ENCODE results near the gene ZNF385D.

ZNF385D gene

DNA sequence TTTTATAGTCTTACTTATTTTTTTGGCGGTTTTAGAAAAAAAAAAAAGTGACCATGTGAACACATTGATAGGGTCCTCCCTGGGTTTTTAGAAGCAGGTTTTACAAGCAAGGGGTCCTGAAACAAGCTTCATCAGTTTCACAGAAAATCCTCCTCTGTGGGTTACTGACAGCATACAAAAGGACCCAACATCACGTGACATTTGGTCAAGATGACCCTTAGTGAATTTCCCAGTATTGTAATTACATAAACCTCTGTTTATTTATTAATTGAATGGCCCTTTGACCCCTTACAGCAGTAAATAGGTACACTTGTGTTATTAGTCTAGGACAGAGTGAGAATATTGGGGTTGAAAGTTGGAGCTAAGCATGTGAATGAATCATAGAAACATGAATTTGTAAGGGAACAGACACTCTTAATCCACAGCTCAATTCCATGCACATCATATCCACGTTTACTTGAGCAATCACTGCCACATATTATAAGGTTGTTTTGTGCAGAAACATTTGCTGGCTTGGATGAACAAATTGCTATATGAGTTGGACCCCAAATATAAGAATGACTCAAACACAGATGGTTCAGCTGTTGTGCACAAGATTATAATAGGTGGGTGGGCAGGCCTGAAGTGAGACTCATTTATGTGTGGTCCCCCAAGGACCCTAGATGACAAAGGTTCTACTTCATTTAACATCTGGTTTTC is 137.5 kb downstream of the ZNF385D start:
- DNase-seq: no peak

DNA sequence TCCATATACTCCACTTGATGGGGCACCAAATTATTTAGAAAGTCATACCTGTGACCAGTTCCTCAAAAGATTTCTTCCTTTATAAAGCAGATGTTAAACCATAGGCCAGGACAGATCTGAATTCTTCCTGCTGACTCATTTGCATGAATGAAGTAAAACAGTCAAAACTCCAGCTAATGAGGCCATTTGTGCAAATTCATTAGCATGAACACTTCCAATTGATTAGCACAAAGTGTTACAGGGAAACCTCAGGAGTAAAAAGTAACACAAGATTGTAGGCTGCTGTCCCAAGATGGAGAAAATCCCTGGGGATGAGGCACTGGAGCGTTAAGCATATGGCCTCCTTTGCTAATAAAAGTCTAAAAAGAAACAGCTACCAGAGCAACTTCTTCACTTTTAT is 149.8 kb downstream of the ZNF385D start:
- no peak for DNase-seq

DNA sequence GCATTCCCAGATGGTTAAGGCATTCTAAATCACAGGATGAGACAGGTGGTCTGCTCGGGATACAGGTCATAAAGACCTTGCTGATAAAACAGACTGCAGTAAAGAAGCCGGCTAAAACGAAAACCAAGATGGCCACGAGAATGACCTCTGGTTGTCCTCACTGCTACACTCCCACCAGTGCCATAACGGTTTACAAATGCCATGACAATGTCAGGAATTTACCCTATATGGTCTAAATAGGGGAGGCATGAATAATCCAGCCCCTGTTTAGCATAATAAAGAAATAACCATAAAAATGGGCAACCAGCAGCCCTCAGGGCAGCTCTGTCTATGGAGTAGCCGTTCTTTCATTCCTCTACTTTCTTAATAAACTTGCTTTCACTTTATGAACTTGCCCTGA is 151.1 kb downstream of the ZNF385D start:
- no peak for DNase-seq

DNA sequence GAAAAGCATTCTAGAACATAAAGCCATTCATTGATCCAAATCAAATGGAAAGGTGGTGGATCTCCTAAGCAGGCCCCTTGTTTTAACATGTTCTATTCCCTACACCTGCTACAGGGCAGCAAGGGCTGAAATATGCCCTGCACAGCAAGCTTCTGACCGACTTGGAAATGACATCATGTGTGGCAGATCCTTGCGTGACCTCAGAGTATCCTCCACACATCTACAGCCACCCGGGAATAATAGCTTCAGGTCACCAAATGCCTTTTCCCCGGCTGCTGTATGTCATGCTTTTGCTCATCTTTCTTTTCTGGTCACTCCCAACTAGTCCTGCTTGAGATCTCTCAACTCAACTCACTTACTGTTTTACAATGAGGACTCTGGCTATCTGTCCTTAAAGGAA is 158.2 kb downstream of the ZNF385D start:
- no peak for DNase-seq

DNA sequence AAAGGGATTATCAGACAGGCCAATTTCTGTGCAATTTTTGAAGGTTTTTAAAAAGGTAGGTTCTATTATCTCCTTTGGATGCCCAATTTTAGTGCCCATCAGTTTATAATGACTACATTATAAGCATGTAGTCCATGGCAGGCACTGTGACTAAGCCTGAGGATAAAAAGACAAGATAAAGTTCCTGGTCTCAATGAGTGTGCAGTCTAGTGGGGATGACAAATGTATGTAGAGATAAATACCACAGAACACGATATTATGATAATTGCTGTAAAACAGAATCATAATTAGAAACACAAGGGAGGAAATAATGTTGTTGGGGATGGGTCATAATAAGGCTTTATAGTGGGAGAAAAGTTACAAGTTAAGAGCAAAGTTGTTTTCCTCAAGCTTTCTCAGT is 163.1 kb downstream of the ZNF385D start:
- DNase-seq: no peak

DNA sequence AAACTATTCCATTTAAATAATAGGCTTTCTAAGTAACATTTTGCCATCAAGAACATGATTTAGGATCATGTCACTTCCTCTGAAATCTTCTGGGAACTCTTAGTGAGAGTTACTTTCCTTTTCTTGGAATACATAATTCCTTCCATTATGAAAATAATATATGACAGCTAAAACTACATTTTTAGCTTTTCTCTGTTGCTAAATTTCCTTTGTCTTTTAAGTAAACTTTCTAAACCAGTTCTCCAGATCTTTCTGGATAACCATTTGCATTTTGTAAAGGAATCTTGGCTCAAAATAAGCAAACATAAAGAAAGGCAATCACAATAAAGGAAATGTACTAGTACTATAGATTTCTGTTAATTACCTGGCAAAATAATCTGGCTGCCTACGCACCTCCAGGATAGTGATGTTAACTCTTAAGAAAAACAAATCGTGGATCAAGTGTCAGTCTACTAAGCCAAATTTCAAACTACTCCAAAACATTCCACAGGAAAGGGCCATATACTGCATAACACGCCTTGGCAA is 165.7 kb downstream of the ZNF385D start:
- no peak for DNase-seq

DNA sequence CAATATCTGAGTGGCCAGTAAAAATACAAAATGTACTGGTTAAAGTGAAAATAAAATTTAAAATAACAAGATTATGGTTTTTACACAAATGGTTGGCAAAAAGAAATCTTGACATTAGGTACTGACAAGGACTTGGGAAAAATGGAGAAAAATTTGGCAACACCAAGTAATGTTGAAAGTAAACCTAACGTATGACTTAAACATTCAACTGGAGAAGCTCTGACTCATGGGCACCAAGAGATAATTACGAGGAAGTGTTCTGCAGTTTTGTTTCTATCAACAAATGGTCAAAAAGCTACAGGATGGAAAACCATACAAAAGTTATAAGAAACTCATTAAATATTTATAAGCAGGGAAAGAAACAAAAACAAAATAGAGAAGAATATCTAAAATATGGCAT is 177.7 kb downstream of the ZNF385D start:
- DNase-seq: no peak

DNA sequence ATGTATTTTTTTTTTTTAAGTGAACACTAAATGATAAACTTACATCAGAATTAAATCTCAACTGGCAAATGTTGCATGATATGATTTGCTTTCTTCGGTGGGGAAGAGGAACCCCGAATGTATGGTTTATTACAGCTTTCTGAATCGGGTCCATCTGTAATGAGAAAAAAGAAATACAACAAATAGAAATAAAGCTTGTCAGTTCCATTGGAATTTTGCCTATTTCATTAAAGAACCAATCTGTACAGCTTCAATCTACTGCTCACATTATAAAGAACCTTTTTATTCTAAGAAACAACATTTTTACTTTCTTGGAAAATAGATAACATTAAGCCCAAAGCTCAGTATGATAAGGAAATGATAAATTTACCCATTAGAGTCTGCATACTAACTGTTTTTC is 186.5 kb downstream of the ZNF385D start:
- DNase-seq: no peak

DNA sequence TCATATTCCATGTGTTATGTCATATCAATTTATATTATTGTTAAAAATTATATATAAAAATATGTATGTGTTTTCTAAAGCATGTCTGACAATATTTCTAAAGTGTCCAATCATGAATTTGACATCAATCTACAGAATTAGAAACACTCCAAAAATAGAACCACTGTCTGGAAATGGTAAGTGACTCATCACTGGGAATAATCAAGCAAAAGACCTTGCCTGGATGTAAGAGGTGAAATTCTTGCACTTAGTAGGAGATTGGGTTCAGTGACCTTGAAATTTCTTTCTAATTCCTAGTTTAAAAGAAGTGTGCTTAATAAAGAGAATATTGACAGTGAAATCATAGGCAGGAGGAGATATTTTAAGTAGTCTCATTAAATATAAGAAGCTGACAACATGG is 188.8 kb downstream of the ZNF385D start:
- DNase-seq: no peak

DNA sequence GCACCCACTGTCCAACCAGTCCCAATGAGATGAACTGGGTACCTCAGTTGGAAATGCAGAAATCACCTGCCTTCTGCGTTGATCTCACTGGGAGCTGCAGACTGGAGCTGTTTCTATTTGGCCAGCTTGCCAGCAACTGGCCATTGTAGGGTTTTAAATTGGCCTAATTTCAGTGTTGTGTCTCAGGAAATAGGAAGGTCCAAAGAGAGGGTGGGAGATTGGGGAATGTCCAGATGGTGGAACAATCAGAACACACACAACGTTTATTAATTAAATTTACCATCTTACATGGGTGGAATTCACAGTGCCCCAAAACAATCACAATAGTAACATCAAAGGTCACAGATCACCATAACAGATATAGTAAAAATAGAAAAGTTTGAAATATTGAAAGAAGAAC is 189.5 kb downstream of the ZNF385D start:
- no peak for DNase-seq

DNA sequence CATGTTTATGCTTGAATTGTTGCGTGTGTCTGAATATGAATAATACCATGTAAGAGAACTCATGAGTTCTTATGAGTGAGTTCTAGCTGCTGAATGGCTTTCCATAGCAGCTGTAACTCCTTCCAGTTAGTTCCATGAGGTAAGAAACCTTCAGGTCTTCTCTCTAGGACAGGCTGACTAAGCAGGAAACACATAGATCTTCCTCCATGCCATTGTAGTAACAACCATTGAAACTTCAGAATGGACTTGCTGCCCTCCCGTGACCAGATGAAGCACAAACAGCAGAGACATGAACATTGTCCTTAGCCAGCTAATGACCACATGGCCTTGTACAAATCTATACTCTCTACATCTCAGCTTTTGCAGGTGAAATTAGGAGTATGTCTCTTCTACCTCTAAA is 200.0 kb downstream of the ZNF385D start:
- DNase-seq: no peak

DNA sequence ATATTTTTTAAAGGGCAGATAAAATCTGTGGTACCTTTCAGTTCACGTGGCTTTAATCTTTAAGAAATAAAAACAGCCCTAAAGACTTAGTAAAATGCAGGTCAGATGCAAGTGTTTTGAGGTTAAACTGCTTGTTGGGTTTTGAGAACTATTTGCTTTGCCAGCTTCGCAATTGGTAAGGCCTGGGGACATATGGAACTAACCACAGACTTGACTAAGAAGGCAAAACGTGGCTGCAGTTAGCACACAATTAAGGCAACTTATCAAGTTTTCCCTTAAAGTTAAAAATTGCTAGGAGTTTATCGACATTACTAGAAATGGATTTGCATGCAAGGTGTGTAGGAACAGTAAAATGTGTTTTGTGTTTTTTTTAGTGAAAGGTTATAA is 206.9 kb downstream of the ZNF385D start:
- DNase-seq: no peak

DNA sequence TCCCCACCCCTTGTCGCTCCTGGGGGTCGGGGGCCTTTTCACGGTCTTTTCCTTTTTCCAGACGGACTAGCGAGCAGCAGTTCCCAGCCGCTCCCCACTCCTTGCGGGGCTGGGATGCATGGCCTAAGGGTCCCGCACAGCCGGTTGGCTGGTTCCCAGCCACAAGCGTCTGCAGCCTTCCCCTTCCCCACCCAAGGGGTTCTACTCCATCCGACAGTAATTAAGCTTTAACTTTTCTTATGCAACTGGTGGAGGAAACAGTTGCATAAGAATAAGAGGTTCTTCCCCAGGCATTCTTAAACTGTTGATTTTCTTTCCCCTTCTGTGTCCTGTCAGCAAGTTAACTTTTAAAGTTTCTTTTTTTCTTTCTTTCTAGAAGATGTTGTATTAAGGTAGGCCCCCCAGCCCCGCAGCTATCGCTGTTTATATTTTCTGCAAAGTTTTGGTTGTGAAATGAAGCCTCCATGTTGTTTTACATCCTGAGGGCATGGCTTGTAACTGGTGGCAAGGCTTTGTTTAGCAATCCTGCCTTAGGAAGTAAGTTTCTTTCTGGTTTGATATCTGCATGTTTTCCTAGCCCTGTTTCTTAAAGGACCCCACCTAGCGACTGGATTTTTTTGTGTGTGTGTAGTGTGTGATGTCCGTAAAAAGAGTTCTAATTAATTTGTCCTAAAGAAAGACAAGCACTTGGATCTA is 207.5 kb downstream of the ZNF385D start:
- DNase-seq: no peak

DNA sequence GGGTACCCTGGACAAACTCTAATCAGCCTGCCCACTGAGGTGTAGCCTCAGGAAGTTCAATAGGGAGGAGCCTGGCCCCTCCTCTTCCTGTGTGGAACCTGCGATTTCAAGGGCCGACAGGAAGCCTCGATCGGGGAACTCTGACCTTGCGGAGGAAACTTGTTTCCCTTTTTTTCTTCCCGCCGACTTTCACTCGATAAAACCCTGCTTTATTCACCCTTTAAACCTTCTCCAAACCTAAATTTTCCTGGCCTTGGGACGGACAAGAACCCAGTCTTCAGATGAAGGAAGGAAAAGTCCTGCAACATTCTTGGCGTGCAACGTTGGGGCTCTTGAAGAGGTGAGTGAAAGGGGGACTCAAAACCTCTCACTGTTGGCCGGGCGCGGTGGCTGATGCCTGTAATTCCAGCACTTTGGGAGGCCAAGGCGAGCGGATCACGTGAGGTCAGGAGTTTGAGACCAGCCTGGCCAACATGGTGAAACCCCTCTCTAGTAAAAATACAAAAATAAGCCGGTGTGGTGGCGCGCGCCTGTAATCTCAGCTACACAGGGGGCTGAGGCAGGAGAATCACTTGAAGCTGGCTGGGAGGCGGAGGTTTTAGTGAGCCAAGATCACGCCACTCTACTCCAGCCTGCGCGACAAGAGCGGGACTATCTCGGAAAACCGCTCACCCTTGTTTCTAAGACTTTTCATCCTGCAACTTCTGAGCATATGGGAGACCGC is 208.2 kb downstream of the ZNF385D start:
- DNase-seq: no peak

DNA sequence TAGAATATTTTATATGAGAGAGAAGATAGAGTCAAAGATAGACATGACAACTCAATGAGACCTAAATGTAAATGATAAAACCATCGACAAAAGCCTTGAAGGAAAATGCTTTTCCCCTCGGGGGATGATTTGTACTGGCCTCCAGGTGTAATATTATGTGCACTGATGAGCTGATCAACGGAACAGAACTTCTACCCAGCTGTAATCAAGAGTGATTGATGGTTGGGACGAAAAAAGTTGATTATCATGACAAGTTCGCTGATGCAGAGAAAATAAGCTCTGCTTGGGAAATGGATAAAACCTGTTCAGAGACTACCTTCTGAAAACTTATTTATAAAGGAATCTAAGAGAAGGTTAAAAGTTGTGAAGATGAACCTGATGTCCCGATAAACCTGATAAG is 210.7 kb downstream of the ZNF385D start:
- no peak for DNase-seq

DNA sequence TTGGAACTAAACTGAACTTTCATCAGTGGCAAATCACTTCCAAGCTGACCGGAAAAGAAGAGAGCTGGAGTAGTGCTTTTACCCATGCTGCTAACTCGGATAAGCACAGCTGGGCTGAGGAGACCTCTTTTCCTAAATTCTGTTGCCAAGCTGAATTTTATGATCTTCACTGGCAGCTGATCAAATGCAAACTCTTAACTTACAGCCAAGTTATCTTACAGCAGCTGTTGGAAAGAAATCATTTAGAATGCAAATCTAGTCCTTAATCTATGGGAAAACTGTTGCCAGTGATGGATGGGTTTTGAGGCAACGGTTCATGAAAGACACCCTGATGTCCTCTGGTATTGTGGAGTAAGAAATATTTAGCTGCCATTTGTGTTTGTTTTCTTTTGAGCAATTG is 216.5 kb downstream of the ZNF385D start:
- DNase-seq: no peak

DNA sequence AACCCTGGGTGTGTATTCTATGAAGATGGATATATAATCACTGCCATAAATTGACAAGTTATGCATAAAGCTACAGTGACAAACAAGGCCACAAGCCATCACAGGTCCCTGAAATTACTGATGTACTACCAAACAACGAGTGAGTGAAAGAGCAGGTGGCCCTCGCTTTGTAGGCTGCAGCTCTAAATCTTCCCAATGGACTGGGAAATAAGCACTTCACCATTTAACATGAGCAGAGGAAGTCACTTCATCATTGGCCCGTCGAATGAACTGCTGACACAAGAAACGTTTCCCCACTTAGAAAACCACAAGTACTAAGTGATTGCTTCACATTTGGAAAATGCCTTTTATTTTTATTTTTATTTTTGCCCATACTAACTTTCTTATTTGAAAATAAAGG is 218.0 kb downstream of the ZNF385D start:
- DNase-seq: no peak

DNA sequence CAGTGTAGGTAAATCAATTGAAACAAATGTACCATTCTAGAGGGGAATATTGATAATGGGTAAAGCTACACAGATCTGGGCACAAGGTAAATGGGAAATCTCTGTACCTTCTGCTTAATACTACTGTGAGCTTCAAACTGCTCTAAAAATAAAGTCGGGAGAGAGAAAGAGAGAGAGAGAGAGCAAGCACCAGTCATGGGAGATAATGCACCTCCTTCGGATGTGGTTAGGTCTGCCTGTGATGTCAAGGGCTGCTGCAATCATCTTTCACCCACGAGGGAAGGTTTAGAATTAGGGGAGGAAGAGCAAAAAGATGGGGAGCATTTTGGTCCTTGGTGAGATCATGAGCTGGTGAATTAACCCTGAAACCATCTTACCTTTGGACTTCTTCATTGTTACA is 219.1 kb downstream of the ZNF385D start:
- no peak for DNase-seq

DNA sequence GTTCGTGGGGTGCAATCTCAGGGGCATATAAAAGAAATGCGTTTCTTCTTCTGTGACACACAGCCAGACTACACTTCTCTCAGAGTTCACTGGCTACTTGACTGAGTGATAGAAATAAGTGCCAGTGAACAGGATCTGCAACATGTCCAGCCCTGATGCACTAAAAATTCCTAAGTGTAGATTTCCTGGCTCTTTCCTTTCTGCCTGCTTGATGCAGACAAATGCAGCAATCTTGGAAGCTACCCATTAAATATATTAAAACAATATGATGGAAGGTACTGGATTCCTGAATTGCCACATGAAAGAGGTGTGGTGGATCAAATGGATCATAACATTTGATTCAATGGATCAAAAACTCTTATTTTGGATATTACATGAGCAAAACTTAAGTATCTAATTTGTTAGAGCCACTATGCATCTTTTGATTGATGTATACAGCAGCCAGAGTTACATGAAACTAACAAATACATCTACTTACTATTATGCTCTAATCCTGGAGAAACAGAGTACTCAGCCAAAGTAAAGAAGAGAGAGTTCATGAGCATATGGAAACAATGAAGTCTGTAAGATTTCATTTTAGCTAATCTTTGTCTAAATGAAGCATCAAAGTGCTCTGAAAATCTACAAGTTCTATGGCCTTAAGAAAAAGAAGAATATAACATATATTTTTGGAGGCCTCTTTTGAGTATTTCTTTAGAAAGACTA is 222.6 kb downstream of the ZNF385D start:
- no peak for DNase-seq

DNA sequence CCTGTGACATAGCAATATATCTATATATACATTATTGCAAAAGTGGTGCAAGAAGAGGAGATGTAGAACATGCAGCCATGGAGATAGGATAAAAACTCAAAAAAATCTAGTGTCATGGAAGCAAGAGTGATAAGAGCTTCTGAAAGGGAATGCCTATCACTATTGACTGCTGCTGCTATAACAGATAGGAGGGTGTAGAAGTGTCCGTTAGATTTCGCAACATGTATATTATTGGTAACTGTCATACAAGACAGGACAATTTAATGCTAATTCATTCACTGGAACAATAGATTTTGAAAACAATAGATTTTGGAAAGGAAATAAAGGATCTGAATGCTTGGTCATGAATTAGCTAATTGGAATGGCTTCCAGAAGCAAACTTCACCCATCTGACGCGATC is 224.5 kb downstream of the ZNF385D start:
- DNase-seq: no peak

DNA sequence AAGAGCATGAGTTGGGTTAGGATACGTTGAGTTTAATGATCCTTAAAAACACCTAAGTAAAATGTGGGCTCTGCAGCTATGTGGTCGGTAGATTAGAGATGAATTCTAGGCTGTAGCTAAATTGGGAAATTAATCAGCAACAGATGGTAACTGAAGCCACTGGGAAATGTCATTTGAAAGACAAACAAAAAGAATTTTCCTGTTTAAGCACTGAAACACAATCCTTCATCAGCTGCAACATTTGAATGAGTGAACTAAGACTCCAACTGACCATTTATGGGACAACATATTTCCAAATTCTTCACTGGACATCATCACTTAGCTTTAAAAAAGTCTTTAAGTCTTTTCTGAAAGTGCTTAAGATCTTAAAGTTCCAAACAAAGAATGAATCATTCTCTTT is 226.9 kb downstream of the ZNF385D start:
- DNase-seq: no peak

Data from hypothalamus (tissue), 51 donors.